Testis (tissue), 2 donors: ENCODE measurements around the gene AKAP8L.

Experiments
- POLR2A ChIP-seq: fragments of 450-650 bp; IDR thresholded peaks from one replicate; pipeline ENCODE4 v1.6.1; 2017; ENCODE audit warnings: antibody characterized with exemption, mild to moderate bottlenecking, moderate library complexity
- TF ChIP-seq, protein P1 (sequence below), 3 experiments: fragments of 450-650 bp in 2 of 3; fragments of 200-600 bp in 1 of 3; sonication (generic) in 1 of 3; IDR thresholded peaks; one replicate each; pipeline ENCODE4 v1.5.1; 2016 to 2019; ENCODE audit warnings: antibody characterized with exemption in 3 of 3, mild to moderate bottlenecking in 2 of 3, moderate library complexity in 1 of 3

DNA sequence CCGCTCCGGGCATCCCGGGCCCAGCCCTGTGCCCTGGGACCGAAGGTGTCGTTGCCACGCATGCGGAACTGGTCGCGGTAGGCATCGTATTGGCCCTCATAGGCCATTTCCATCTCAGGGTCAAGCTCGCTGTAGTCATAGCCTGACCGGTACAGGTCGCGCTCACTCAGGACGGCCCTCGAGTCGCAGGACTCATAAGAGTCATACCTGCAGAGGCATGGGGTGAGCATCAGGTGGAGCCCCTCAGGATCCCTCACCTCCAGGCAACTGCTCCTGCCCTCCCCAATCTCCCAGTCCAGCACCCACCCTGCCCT is 17.4 kb downstream of the AKAP8L start:
- TF ChIP-seq, protein P1, sequence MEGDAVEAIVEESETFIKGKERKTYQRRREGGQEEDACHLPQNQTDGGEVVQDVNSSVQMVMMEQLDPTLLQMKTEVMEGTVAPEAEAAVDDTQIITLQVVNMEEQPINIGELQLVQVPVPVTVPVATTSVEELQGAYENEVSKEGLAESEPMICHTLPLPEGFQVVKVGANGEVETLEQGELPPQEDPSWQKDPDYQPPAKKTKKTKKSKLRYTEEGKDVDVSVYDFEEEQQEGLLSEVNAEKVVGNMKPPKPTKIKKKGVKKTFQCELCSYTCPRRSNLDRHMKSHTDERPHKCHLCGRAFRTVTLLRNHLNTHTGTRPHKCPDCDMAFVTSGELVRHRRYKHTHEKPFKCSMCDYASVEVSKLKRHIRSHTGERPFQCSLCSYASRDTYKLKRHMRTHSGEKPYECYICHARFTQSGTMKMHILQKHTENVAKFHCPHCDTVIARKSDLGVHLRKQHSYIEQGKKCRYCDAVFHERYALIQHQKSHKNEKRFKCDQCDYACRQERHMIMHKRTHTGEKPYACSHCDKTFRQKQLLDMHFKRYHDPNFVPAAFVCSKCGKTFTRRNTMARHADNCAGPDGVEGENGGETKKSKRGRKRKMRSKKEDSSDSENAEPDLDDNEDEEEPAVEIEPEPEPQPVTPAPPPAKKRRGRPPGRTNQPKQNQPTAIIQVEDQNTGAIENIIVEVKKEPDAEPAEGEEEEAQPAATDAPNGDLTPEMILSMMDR (IDR thresholded peaks at IDR 0.05) = no peak
- no peak for TF ChIP-seq POLR2A
